Measurements from ENCODE around the gene WDR88. TPM values are rescaled to one million over a fixed set of nuclear protein-coding genes. Genes with fewer than 3 reads are reported as not detected.
A peak's percentile ranks its signal among the peaks of the same experiment; 100 is the strongest.

The WDR88 gene
- polyA plus RNA-seq, 3 donors, result not detected

DNA sequence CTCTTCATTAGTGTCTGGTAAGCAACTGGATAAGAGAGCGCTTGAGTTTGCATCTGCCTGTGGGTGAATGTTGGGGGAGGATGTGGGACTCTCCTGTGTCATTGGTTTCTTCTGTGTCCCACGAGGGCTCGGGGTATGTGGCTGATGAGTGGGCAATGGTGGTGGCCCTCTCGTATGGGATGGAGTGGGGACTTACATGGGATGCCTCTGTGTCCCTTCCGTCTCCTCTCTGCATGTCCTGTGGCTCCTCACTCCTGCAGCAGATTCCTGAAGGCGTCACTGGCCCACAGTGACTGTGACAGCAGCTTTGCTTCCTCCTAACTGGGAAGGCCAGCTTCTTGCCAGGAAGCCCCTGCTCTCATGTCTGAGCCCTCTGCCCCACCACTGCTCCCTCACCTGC lies 59.6 kb downstream of the WDR88 start:
- 89% methylated on average over 6 of the region's 6 CpGs for WGBS (ENCODE audit: insufficient coverage)
- H3K4me3 Mint-ChIP-seq, result peak overlapping the region; percentile 9 to 51
- no peak overlapping the region for H3K27ac Mint-ChIP-seq
- H3K27ac ChIP-seq (ENCODE audit: low read depth in 1 of 2, low read length in 2 of 2), result no peak overlapping the region
- intact Hi-C loops (cut with micrococcal nuclease), result no loop called here
- no peaks in the 10 kb centered on the region for H3K36me3 Mint-ChIP-seq
- no peak overlapping the region for H3K4me3 ChIP-seq (replicated peaks in 1 of 3; ENCODE audit: low read depth in 2 of 3, low read length in 3 of 3)
- no peak overlapping the region for H3K9ac ChIP-seq (ENCODE audit: insufficient read depth, low read length, poor library complexity, severe bottlenecking)
- peaks cover 18% of the 10 kb centered on the region for H3K79me2 ChIP-seq (ENCODE audit: insufficient read depth, low read length)
- peaks cover 54% of the 10 kb centered on the region for H3K4me1 Mint-ChIP-seq
- H3K27me3 Mint-ChIP-seq (ENCODE audit: low read depth in 3 of 3), result peaks cover 7 to 19% (median 11%) of the 10 kb centered on the region in 3 donors
- DNase-seq, result peak in 1 of 3 donors; percentile 2
- peaks cover 52 to 58% of the 10 kb centered on the region in 2 donors for H3K4me1 ChIP-seq (ENCODE audit: control insufficient read depth in 1 of 2, insufficient read depth in 2 of 2, low read length in 2 of 2)
- TF ChIP-seq, protein P1, sequence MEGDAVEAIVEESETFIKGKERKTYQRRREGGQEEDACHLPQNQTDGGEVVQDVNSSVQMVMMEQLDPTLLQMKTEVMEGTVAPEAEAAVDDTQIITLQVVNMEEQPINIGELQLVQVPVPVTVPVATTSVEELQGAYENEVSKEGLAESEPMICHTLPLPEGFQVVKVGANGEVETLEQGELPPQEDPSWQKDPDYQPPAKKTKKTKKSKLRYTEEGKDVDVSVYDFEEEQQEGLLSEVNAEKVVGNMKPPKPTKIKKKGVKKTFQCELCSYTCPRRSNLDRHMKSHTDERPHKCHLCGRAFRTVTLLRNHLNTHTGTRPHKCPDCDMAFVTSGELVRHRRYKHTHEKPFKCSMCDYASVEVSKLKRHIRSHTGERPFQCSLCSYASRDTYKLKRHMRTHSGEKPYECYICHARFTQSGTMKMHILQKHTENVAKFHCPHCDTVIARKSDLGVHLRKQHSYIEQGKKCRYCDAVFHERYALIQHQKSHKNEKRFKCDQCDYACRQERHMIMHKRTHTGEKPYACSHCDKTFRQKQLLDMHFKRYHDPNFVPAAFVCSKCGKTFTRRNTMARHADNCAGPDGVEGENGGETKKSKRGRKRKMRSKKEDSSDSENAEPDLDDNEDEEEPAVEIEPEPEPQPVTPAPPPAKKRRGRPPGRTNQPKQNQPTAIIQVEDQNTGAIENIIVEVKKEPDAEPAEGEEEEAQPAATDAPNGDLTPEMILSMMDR (IDR thresholded peaks at IDR 0.05), result no peak
- no peak overlapping the region for H3K4me2 ChIP-seq (replicated peaks; ENCODE audit: extremely low read depth, low read length, poor library complexity, severe bottlenecking)
- no peaks in the 10 kb centered on the region for H3K27me3 ChIP-seq (ENCODE audit: control insufficient read depth in 2 of 2, insufficient read depth in 2 of 2, low read length in 2 of 2)
- no peaks in the 10 kb centered on the region for H3K9me3 ChIP-seq (replicated peaks in 1 of 2; ENCODE audit: control insufficient read depth in 1 of 2, insufficient read depth in 1 of 2, low read length in 2 of 2)
- peaks cover 0 to under 1% of the 10 kb centered on the region in 2 donors for H3K36me3 ChIP-seq (replicated peaks in 1 of 2; ENCODE audit: control insufficient read depth in 1 of 2, insufficient read depth in 2 of 2, low read length in 2 of 2)
- no peak overlapping the region for H2AFZ ChIP-seq (ENCODE audit: insufficient read depth, low read depth, low read length, poor library complexity, severe bottlenecking)
- peaks cover 7% of the 10 kb centered on the region for H4K20me1 ChIP-seq (ENCODE audit: insufficient read depth, low read length)
- H3K9me3 Mint-ChIP-seq, result no peaks in the 10 kb centered on the region

DNA sequence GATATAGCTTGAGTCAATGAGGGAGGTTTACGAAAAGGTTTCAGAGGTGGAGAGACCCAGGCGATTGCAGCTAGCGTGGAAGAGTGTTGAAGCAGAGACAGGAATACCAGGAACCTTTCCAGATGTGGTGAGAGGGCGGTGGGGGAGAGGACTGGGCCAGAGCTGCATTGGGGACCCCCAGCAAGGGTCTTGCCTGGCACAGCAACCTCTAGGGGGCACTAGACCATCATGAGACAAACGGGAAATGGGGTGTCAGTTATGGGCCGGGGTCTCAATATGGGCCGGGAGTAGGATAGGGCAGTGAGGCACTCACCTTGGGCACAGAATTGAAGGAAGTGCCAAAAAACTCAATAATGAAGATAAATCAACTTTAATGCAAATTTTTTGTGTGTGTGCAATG lies 60.1 kb downstream of the WDR88 start:
- peaks cover 4% of the 10 kb centered on the region in 2 donors for H3K36me3 Mint-ChIP-seq
- peak in 1 of 3 donors; percentile 5 for DNase-seq

More for the DNA sequence above, 60.1 kb downstream of the WDR88 start:
- H3K4me2 ChIP-seq (replicated peaks; ENCODE audit: extremely low read depth, low read length, poor library complexity, severe bottlenecking), result no peak overlapping the region
- no peak overlapping the region for H3K9ac ChIP-seq (ENCODE audit: insufficient read depth, low read length, poor library complexity, severe bottlenecking)
- H3K79me2 ChIP-seq (ENCODE audit: insufficient read depth, low read length), result peaks cover 23% of the 10 kb centered on the region
- no peaks in the 10 kb centered on the region for H3K27me3 ChIP-seq (ENCODE audit: control insufficient read depth in 2 of 2, insufficient read depth in 2 of 2, low read length in 2 of 2)
- H3K36me3 ChIP-seq (replicated peaks in 1 of 2; ENCODE audit: control insufficient read depth in 1 of 2, insufficient read depth in 2 of 2, low read length in 2 of 2), result peaks cover 0 to 5% of the 10 kb centered on the region in 2 donors
- H3K27ac ChIP-seq (ENCODE audit: low read depth in 1 of 2, low read length in 2 of 2), result no peak overlapping the region
- TF ChIP-seq, protein P1 (IDR thresholded peaks at IDR 0.05), result peak; percentile 12
- Mint-ChIP-seq H3K27me3 (ENCODE audit: low read depth in 3 of 3) (peaks cover 7 to 19% (median 11%) of the 10 kb centered on the region in 3 donors), H3K9me3 (no peaks in the 10 kb centered on the region), H3K4me3 (peak overlapping the region in 1 of 2 donors; percentile 60), H3K27ac (no peak overlapping the region), H3K4me1 (peaks cover 53% of the 10 kb centered on the region)
- peaks cover 8% of the 10 kb centered on the region for H4K20me1 ChIP-seq (ENCODE audit: insufficient read depth, low read length)
- H3K4me3 ChIP-seq (replicated peaks in 1 of 3; ENCODE audit: low read depth in 2 of 3, low read length in 3 of 3), result no peak overlapping the region
- no peak overlapping the region for H2AFZ ChIP-seq (ENCODE audit: insufficient read depth, low read depth, low read length, poor library complexity, severe bottlenecking)
- H3K4me1 ChIP-seq (ENCODE audit: control insufficient read depth in 1 of 2, insufficient read depth in 2 of 2, low read length in 2 of 2), result peaks cover 49 to 55% of the 10 kb centered on the region in 2 donors
- no peaks in the 10 kb centered on the region for H3K9me3 ChIP-seq (replicated peaks in 1 of 2; ENCODE audit: control insufficient read depth in 1 of 2, insufficient read depth in 1 of 2, low read length in 2 of 2)
- WGBS (ENCODE audit: insufficient coverage), result 70% methylated on average over 7 of the region's 7 CpGs
- intact Hi-C loops (cut with micrococcal nuclease), result no loop called here
